Osteoblast (primary cell): Measurements from ENCODE around the gene NELL1. TPM values are rescaled to one million over a fixed set of nuclear protein-coding genes. Genes with fewer than 3 reads are reported as not detected.

Experiments used
- DNase-seq: peaks from one replicate; pipeline ENCODE4 v3.0.0; 2011; ENCODE audit warnings: low spot score, mixed read lengths; ENCODE audit not compliant: insufficient read length; ENCODE audit errors: missing footprints
- H2AFZ ChIP-seq: 2 replicates; pipeline ENCODE4 v1.6.0; 2011; ENCODE audit warnings: mild to moderate bottlenecking, low read length
- H3K27ac ChIP-seq: 2 replicates; pipeline ENCODE4 v1.5.1; 2011; ENCODE audit warnings: mild to moderate bottlenecking, low read depth, low read length, moderate library complexity
- H3K27me3 ChIP-seq: 2 replicates; pipeline ENCODE4 v1.6.0; 2012; ENCODE audit warnings: mild to moderate bottlenecking, control low read depth, inconsistent platforms, low read length, moderate library complexity; ENCODE audit not compliant: insufficient read depth
- H3K36me3 ChIP-seq: 2 replicates; pipeline ENCODE4 v1.5.1; 2011; ENCODE audit warnings: mild to moderate bottlenecking, low read length, control low read depth, moderate library complexity; ENCODE audit not compliant: insufficient read depth
- H3K4me1 ChIP-seq: 2 replicates; pipeline ENCODE4 v1.5.1; 2011; ENCODE audit warnings: mild to moderate bottlenecking, low read length, control low read depth, moderate library complexity; ENCODE audit not compliant: insufficient read depth
- H3K4me2 ChIP-seq: 2 replicates; pipeline ENCODE4 v1.6.0; 2011; ENCODE audit warnings: mild to moderate bottlenecking, low read length; ENCODE audit not compliant: insufficient read depth
- H3K4me3 ChIP-seq: fragments of 200-600 bp; sonication (generic); 3 replicates; pipeline ENCODE4 v1.5.1; 2012; ENCODE audit warnings: mild to moderate bottlenecking, low read length, inconsistent platforms; ENCODE audit not compliant: insufficient read depth
- H3K79me2 ChIP-seq: 2 replicates; pipeline ENCODE4 v1.6.0; 2012; ENCODE audit warnings: mild to moderate bottlenecking, low read length, control low read depth, inconsistent platforms; ENCODE audit not compliant: insufficient read depth
- H3K9me3 ChIP-seq: 2 replicates; pipeline ENCODE4 v1.5.1; 2011; ENCODE audit warnings: low read depth, low read length, control low read depth
- H4K20me1 ChIP-seq: 2 replicates; pipeline ENCODE4 v1.6.0; 2012; ENCODE audit warnings: mild to moderate bottlenecking, low read length, control low read depth; ENCODE audit not compliant: insufficient read depth
- CTCF ChIP-seq: IDR thresholded peaks from 2 replicates; pipeline ENCODE4 v1.5.1; 2011; ENCODE audit warnings: mild to moderate bottlenecking, low read depth, low read length, moderate library complexity; ENCODE audit errors: extremely low read depth
- total RNA-seq: library from RNA; depleted of rRNA; stranded (reverse); fragments of >200 nt; gene quantifications from 2 replicates; pipeline ENCODE4 v1.2.3, GENCODE V29; 2012

The NELL1 gene
- total RNA-seq, 1 donor, result not detected

GRCh38 chr11:20731676-20732215 lies 62.4 kb downstream of the NELL1 start:
- Histone ChIP-seq H3K27ac (no peak overlapping the region), H3K36me3 (no peaks in the 10 kb centered on the region), H4K20me1 (no peaks in the 10 kb centered on the region), H3K9me3 (no peaks in the 10 kb centered on the region), H2AFZ (no peak overlapping the region), H3K27me3 (no peaks in the 10 kb centered on the region), H3K4me3 (no peak overlapping the region), H3K4me1 (no peaks in the 10 kb centered on the region), H3K4me2 (no peak overlapping the region), H3K79me2 (no peaks in the 10 kb centered on the region)
- no peak for DNase-seq
- no peak for TF ChIP-seq CTCF

DNA sequence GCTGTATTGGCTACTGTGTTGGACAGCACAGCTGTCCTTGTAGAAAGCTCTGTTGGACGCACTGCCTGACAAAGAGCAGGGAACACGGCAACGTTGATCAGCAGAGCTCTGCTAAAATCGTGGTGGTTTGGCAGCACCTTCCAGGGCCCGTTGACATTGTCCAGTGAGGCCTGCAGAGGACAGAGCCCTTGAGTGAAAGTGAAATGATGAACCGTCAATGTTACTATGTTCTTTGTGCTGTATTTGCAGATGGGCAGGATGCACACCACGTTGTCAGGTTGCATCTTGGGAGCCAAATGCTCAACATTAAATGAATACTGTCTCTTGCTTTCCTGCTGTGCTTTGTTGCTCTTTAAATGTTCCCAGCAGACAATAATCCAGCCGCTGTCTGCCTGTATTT lies 69.7 kb downstream of the NELL1 start:
- H3K4me2 ChIP-seq, result no peak overlapping the region
- TF ChIP-seq CTCF, result no peak
- H2AFZ ChIP-seq, result no peak overlapping the region
- no peak overlapping the region for H3K27ac ChIP-seq
- H3K4me1 ChIP-seq, result no peaks in the 10 kb centered on the region
- H3K9me3 ChIP-seq, result peaks cover 1% of the 10 kb centered on the region
- H4K20me1 ChIP-seq, result no peaks in the 10 kb centered on the region
- H3K4me3 ChIP-seq, result no peak overlapping the region
- no peaks in the 10 kb centered on the region for H3K79me2 ChIP-seq
- no peaks in the 10 kb centered on the region for H3K27me3 ChIP-seq
- no peak for DNase-seq
- H3K36me3 ChIP-seq, result no peaks in the 10 kb centered on the region

- no peak for TF ChIP-seq CTCF
- H2AFZ ChIP-seq, result no peak overlapping the region
- H3K36me3 ChIP-seq, result no peaks in the 10 kb centered on the region
- H3K9me3 ChIP-seq, result peaks cover 1% of the 10 kb centered on the region
- no peaks in the 10 kb centered on the region for H3K4me1 ChIP-seq
- no peak overlapping the region for H3K4me3 ChIP-seq
- H3K79me2 ChIP-seq, result no peaks in the 10 kb centered on the region
- no peak overlapping the region for H3K4me2 ChIP-seq
- H3K27me3 ChIP-seq, result no peaks in the 10 kb centered on the region
- no peak overlapping the region for H3K27ac ChIP-seq
- no peaks in the 10 kb centered on the region for H4K20me1 ChIP-seq
- no peak for DNase-seq
Measured at GRCh38 chr11:20739577-20739976, 70.2 kb downstream of the NELL1 start.

DNA sequence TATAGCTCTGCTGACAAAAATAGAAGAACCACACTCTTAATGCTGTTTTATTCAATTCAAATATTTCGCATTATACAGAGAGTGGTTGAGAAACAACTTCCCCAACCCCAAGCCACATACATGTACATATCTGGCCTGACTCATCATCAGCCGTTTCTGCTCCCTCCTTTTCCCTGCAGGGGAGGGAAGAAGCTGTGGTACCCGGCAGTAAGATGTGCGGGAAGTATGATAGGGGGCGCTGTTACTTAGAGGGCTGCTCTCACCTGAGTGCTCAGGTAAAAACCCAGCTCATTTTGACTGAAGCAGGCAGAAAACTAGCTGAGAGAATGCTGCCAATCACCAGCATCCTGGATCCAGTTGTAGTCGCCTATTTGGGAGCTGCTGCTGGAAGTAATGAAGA lies 85.5 kb downstream of the NELL1 start:
- Histone ChIP-seq H3K27ac (no peak overlapping the region), H3K4me2 (no peak overlapping the region), H3K79me2 (no peaks in the 10 kb centered on the region), H3K36me3 (no peaks in the 10 kb centered on the region), H4K20me1 (no peaks in the 10 kb centered on the region), H3K4me3 (no peak overlapping the region), H3K9me3 (no peaks in the 10 kb centered on the region), H2AFZ (no peak overlapping the region), H3K4me1 (no peaks in the 10 kb centered on the region), H3K27me3 (no peaks in the 10 kb centered on the region)
- TF ChIP-seq CTCF, result no peak
- no peak for DNase-seq
